ENCODE measurements around the gene STRN3.
A peak's percentile ranks its signal among the peaks of the same experiment; 100 is the strongest.

Gene STRN3

GRCh38 chr14:30896435-30896834 lies 129.7 kb downstream of the STRN3 start:
- Mint-ChIP-seq H3K4me1 (no peaks in the 10 kb centered on the region), H3K4me3 (no peak overlapping the region), H3K9me3 (no peaks in the 10 kb centered on the region), H3K27me3 (no peaks in the 10 kb centered on the region), H3K27ac (ENCODE audit: low read depth) (no peak overlapping the region), H3K36me3 (ENCODE audit: insufficient read depth) (peaks cover 32% of the 10 kb centered on the region)
- no peak for ATAC-seq (replicated peaks; ENCODE audit: extremely low read depth, poor library complexity, severe bottlenecking)
- no peak for DNase-seq (ENCODE audit: low spot score in 2 of 2)

DNA sequence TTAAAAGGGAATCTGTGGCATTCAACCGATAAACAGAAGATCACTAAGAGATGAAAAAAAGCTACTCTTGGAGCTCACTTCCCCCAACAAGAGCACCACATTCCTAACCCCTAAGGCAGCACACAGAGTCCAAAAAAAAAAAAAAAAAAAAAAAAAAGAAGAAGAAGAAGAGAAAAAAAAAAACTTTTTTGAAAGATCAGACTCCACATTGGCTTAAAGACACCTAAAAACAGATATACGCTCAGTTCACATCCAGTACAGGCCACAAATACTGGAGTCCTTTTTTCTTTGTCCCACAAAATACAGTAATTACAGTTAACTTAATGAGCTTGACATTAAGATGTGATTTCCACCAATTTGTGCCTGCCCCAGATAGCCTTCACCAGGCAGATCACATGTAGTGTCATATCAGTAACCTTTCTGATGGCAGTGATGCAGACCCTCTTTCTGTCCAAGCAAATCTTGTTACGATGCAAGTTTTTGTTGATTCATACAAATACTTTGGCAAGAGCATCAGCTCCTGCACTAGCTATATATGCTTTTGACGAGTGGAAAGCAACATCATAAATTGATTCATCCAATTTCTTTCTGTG lies 131.2 kb downstream of the STRN3 start:
- Mint-ChIP-seq H3K4me3 (no peak overlapping the region), H3K9me3 (no peaks in the 10 kb centered on the region), H3K36me3 (ENCODE audit: insufficient read depth) (peaks cover 29% of the 10 kb centered on the region), H3K27ac (ENCODE audit: low read depth) (no peak overlapping the region), H3K4me1 (no peaks in the 10 kb centered on the region), H3K27me3 (no peaks in the 10 kb centered on the region)
- no peak for DNase-seq (ENCODE audit: low spot score in 2 of 2)
- ATAC-seq (replicated peaks; ENCODE audit: extremely low read depth, poor library complexity, severe bottlenecking): no peak

GRCh38 chr14:30893819-30894218 lies 132.4 kb downstream of the STRN3 start:
- Mint-ChIP-seq H3K9me3 (no peaks in the 10 kb centered on the region), H3K4me1 (no peaks in the 10 kb centered on the region), H3K4me3 (no peak overlapping the region), H3K27ac (ENCODE audit: low read depth) (no peak overlapping the region), H3K27me3 (no peaks in the 10 kb centered on the region), H3K36me3 (ENCODE audit: insufficient read depth) (peaks cover 24% of the 10 kb centered on the region)
- ATAC-seq (replicated peaks; ENCODE audit: extremely low read depth, poor library complexity, severe bottlenecking) (no peak), DNase-seq (ENCODE audit: low spot score in 2 of 2) (no peak)

GRCh38 chr14:30889244-30889594 lies 137.0 kb downstream of the STRN3 start:
- Mint-ChIP-seq H3K27ac (ENCODE audit: low read depth) (no peak overlapping the region), H3K4me1 (no peaks in the 10 kb centered on the region), H3K4me3 (no peak overlapping the region), H3K27me3 (no peaks in the 10 kb centered on the region), H3K9me3 (no peaks in the 10 kb centered on the region), H3K36me3 (ENCODE audit: insufficient read depth) (peaks cover 5% of the 10 kb centered on the region)
- ATAC-seq (replicated peaks; ENCODE audit: extremely low read depth, poor library complexity, severe bottlenecking): no peak
- DNase-seq (ENCODE audit: low spot score in 2 of 2): no peak

- H3K27ac Mint-ChIP-seq (ENCODE audit: low read depth): no peak overlapping the region
- H3K9me3 Mint-ChIP-seq: no peaks in the 10 kb centered on the region
- ATAC-seq (replicated peaks; ENCODE audit: extremely low read depth, poor library complexity, severe bottlenecking): no peak
- peaks cover 3% of the 10 kb centered on the region for H3K36me3 Mint-ChIP-seq (ENCODE audit: insufficient read depth)
- no peaks in the 10 kb centered on the region for H3K4me1 Mint-ChIP-seq
- H3K4me3 Mint-ChIP-seq: no peak overlapping the region
- DNase-seq (ENCODE audit: low spot score in 2 of 2): no peak
- no peaks in the 10 kb centered on the region for H3K27me3 Mint-ChIP-seq
These were observed 137.5 kb downstream of the STRN3 start for GRCh38 chr14:30888480-30889243.

GRCh38 chr14:30885840-30886740 lies 140.1 kb downstream of the STRN3 start:
- H3K36me3 Mint-ChIP-seq (ENCODE audit: insufficient read depth): peaks cover 1% of the 10 kb centered on the region
- H3K9me3 Mint-ChIP-seq: no peaks in the 10 kb centered on the region
- H3K27ac Mint-ChIP-seq (ENCODE audit: low read depth): no peak overlapping the region
- H3K27me3 Mint-ChIP-seq: no peaks in the 10 kb centered on the region
- H3K4me3 Mint-ChIP-seq: no peak overlapping the region
- no peaks in the 10 kb centered on the region for H3K4me1 Mint-ChIP-seq
- no peak for DNase-seq (ENCODE audit: low spot score in 2 of 2)
- ATAC-seq (replicated peaks; ENCODE audit: extremely low read depth, poor library complexity, severe bottlenecking): no peak

DNA sequence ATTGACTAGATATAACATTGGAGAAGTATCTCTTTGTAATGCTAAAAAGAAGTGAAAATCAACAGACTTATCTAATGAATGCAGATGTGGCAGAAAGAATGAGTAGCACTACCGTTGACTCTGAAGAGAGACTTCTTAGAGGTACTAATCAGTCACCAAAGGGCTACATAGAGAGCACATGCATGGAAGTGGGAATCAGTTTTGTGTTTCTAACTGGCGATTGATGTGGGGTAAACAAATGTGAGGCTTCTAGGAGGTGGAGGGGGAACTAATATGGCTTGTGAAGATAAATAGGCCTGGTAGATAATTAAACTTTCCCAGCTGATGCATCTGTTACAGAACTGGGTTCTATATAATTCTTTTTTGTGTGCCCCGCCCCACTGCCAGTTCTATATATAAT lies 141.3 kb downstream of the STRN3 start:
- Mint-ChIP-seq H3K27me3 (peaks cover 7% of the 10 kb centered on the region), H3K4me3 (no peak overlapping the region), H3K36me3 (ENCODE audit: insufficient read depth) (peaks cover 1% of the 10 kb centered on the region), H3K4me1 (no peaks in the 10 kb centered on the region), H3K27ac (ENCODE audit: low read depth) (no peak overlapping the region), H3K9me3 (no peaks in the 10 kb centered on the region)
- ATAC-seq (replicated peaks; ENCODE audit: extremely low read depth, poor library complexity, severe bottlenecking) (no peak), DNase-seq (ENCODE audit: low spot score in 2 of 2) (no peak)

- no peaks in the 10 kb centered on the region for H3K4me1 Mint-ChIP-seq
- H3K27ac Mint-ChIP-seq (ENCODE audit: low read depth): no peak overlapping the region
- H3K9me3 Mint-ChIP-seq: no peaks in the 10 kb centered on the region
- H3K4me3 Mint-ChIP-seq: no peak overlapping the region
- peaks cover 7% of the 10 kb centered on the region for H3K27me3 Mint-ChIP-seq
- peaks cover 1% of the 10 kb centered on the region for H3K36me3 Mint-ChIP-seq (ENCODE audit: insufficient read depth)
- DNase-seq (ENCODE audit: low spot score in 2 of 2) (no peak), ATAC-seq (replicated peaks; ENCODE audit: extremely low read depth, poor library complexity, severe bottlenecking) (no peak)
These were observed 142.5 kb downstream of the STRN3 start for GRCh38 chr14:30883508-30884294.

- Mint-ChIP-seq H3K27ac (ENCODE audit: low read depth) (no peak overlapping the region), H3K36me3 (ENCODE audit: insufficient read depth) (peaks cover 1% of the 10 kb centered on the region), H3K9me3 (no peaks in the 10 kb centered on the region), H3K4me1 (no peaks in the 10 kb centered on the region), H3K4me3 (no peak overlapping the region), H3K27me3 (peaks cover 14% of the 10 kb centered on the region)
- DNase-seq (ENCODE audit: low spot score in 2 of 2): no peak
- ATAC-seq (replicated peaks; ENCODE audit: extremely low read depth, poor library complexity, severe bottlenecking): no peak
These were observed 143.7 kb downstream of the STRN3 start for GRCh38 chr14:30882431-30882830.

GRCh38 chr14:30876692-30877091 lies 149.5 kb downstream of the STRN3 start:
- Mint-ChIP-seq H3K36me3 (ENCODE audit: insufficient read depth) (peaks cover 2% of the 10 kb centered on the region), H3K4me1 (no peaks in the 10 kb centered on the region), H3K9me3 (no peaks in the 10 kb centered on the region), H3K27me3 (peaks cover 57% of the 10 kb centered on the region), H3K27ac (ENCODE audit: low read depth) (no peak overlapping the region), H3K4me3 (no peak overlapping the region)
- DNase-seq (ENCODE audit: low spot score in 2 of 2): no peak
- no peak for ATAC-seq (replicated peaks; ENCODE audit: extremely low read depth, poor library complexity, severe bottlenecking)

- DNase-seq (ENCODE audit: low spot score in 2 of 2) (no peak), ATAC-seq (replicated peaks; ENCODE audit: extremely low read depth, poor library complexity, severe bottlenecking) (no peak)
- Mint-ChIP-seq H3K9me3 (no peaks in the 10 kb centered on the region), H3K27ac (ENCODE audit: low read depth) (no peak overlapping the region), H3K36me3 (ENCODE audit: insufficient read depth) (peaks cover 2% of the 10 kb centered on the region), H3K4me3 (peak overlapping the region; percentile 70), H3K27me3 (peaks cover 66% of the 10 kb centered on the region), H3K4me1 (no peaks in the 10 kb centered on the region)
These were observed 150.5 kb downstream of the STRN3 start for GRCh38 chr14:30875788-30876053.

GRCh38 chr14:30874999-30875787 lies 151.0 kb downstream of the STRN3 start:
- H3K27ac Mint-ChIP-seq (ENCODE audit: low read depth): no peak overlapping the region
- H3K27me3 Mint-ChIP-seq: peaks cover 66% of the 10 kb centered on the region
- ATAC-seq (replicated peaks; ENCODE audit: extremely low read depth, poor library complexity, severe bottlenecking) (no peak), DNase-seq (ENCODE audit: low spot score in 2 of 2) (no peak)
- H3K4me1 Mint-ChIP-seq: no peaks in the 10 kb centered on the region
- H3K36me3 Mint-ChIP-seq (ENCODE audit: insufficient read depth): peaks cover 2% of the 10 kb centered on the region
- H3K4me3 Mint-ChIP-seq: peak overlapping the region; percentile 70
- H3K9me3 Mint-ChIP-seq: no peaks in the 10 kb centered on the region
